ENCODE measurements around the gene VPS37B. TPM values are rescaled to one million over a fixed set of nuclear protein-coding genes. Genes with fewer than 3 reads are reported as not detected.
A peak's percentile ranks its signal among the peaks of the same experiment; 100 is the strongest.

VPS37B gene
- total RNA-seq, 1 experiment from 2014 or later, result 24.0 TPM

DNA sequence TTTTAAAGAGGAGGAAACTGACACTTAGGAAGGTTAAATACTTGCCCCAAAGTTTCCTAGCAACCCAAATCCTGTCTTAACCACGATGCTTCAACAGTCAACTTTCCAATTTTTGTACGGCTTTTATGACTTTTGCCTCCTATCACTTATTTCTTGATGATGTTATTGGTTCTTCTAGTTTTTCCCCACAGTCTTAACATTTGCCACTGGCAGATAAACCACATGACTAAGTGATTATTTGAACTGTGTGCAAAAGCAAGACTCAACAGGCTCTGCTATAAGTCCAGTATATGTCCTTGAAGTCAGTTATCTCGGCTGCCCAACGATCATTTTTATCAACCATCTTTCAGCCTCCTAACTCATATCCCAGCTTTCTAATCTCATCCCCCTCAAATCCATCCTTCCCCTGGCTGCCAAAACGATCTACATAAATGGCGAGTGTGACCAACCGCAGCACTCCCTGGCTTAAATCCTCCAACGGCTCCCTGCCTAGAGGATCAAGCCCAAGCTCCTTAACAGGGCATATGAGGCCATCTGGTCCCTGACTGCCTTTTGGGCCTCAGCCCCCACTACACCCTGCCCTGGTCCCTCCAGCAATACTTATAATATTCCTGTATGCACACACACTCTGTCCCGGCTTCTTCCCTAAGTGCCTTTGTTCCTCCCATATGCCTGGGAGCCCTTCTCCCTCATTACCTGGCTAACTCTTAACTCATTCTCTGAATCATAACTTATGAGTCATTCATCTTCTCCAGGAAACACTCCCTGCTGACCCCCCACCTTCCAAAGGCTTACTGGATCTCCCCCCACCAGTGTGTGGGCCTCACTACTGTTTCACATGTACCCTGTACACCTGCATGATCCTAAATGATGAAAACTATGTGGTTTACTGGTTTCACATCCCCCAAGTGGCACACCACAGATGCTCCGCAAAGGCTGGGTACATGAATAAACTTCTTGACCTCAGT, 8.8 kb downstream of the VPS37B start:
- BruUV-seq (replicated peaks), result no TSS peak

GRCh38 chr12:122886161-122886560, 9.8 kb downstream of the VPS37B start:
- ChIA-PET CTCF (no interaction called here), POLR2A (no interaction called here)
- H3K4me1 ChIP-seq, result peaks cover 39% of the 10 kb centered on the region

More for the DNA sequence above, 8.8 kb downstream of the VPS37B start:
- Histone ChIP-seq H3K4me1 (peaks cover 49% of the 10 kb centered on the region), H3K4me3 (ENCODE audit: low read depth, low read length) (no peak overlapping the region), H3K9me3 (no peaks in the 10 kb centered on the region), H3K36me3 (ENCODE audit: control insufficient read depth, insufficient read depth, low read length) (no peaks in the 10 kb centered on the region), H3K27me3 (replicated peaks; ENCODE audit: control insufficient read depth, insufficient read depth, low read length) (no peaks in the 10 kb centered on the region)
- no peak for DNase-seq
- H3K4me1 Mint-ChIP-seq (ENCODE audit: low read depth, unreplicated experiment), result peaks cover 28% of the 10 kb centered on the region
- H3K36me3 Mint-ChIP-seq (ENCODE audit: insufficient read depth, unreplicated experiment), result peaks cover 7% of the 10 kb centered on the region
- no peaks in the 10 kb centered on the region for H3K27me3 Mint-ChIP-seq (ENCODE audit: insufficient read depth, unreplicated experiment)
- CTCF ChIA-PET, result no interaction called here
- no peaks in the 10 kb centered on the region for H3K9me3 Mint-ChIP-seq (ENCODE audit: unreplicated experiment)
- peak overlapping the region; percentile 16 for H3K27ac Mint-ChIP-seq (ENCODE audit: unreplicated experiment)
- TF ChIP-seq, protein P1, sequence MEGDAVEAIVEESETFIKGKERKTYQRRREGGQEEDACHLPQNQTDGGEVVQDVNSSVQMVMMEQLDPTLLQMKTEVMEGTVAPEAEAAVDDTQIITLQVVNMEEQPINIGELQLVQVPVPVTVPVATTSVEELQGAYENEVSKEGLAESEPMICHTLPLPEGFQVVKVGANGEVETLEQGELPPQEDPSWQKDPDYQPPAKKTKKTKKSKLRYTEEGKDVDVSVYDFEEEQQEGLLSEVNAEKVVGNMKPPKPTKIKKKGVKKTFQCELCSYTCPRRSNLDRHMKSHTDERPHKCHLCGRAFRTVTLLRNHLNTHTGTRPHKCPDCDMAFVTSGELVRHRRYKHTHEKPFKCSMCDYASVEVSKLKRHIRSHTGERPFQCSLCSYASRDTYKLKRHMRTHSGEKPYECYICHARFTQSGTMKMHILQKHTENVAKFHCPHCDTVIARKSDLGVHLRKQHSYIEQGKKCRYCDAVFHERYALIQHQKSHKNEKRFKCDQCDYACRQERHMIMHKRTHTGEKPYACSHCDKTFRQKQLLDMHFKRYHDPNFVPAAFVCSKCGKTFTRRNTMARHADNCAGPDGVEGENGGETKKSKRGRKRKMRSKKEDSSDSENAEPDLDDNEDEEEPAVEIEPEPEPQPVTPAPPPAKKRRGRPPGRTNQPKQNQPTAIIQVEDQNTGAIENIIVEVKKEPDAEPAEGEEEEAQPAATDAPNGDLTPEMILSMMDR (IDR thresholded peaks at IDR 0.05; ENCODE audit: insufficient read depth in 1 of 2, low read depth in 1 of 2, low read length in 1 of 2, severe bottlenecking in 1 of 2, unreplicated experiment in 1 of 2), result no peak
- H3K4me3 Mint-ChIP-seq (ENCODE audit: unreplicated experiment), result no peak overlapping the region
- POLR2A ChIA-PET, result no interaction called here
- intact Hi-C loops (cut with micrococcal nuclease; ENCODE audit: unreplicated experiment), result no loop called here

GRCh38 chr12:122884860-122885259, 11.1 kb downstream of the VPS37B start:
- H3K36me3 Mint-ChIP-seq (ENCODE audit: insufficient read depth, unreplicated experiment), result peaks cover 16% of the 10 kb centered on the region
- H3K4me3 Mint-ChIP-seq (ENCODE audit: unreplicated experiment), result no peak overlapping the region
- intact Hi-C loops (cut with micrococcal nuclease; ENCODE audit: unreplicated experiment), result no loop called here
- H3K36me3 ChIP-seq (ENCODE audit: control insufficient read depth, insufficient read depth, low read length), result no peaks in the 10 kb centered on the region
- H3K4me1 ChIP-seq, result peaks cover 38% of the 10 kb centered on the region
- peaks cover 22% of the 10 kb centered on the region for H3K4me1 Mint-ChIP-seq (ENCODE audit: low read depth, unreplicated experiment)
- H3K9me3 ChIP-seq, result no peaks in the 10 kb centered on the region
- CTCF ChIA-PET, result no interaction called here
- no peak overlapping the region for H3K27ac Mint-ChIP-seq (ENCODE audit: unreplicated experiment)
- POLR2A ChIA-PET, result no interaction called here
- no peak for DNase-seq
- no peaks in the 10 kb centered on the region for H3K27me3 ChIP-seq (replicated peaks; ENCODE audit: control insufficient read depth, insufficient read depth, low read length)
- H3K27me3 Mint-ChIP-seq (ENCODE audit: insufficient read depth, unreplicated experiment), result no peaks in the 10 kb centered on the region
- TF ChIP-seq, protein P1 (IDR thresholded peaks at IDR 0.05; ENCODE audit: insufficient read depth in 1 of 2, low read depth in 1 of 2, low read length in 1 of 2, severe bottlenecking in 1 of 2, unreplicated experiment in 1 of 2), result no peak
- H3K9me3 Mint-ChIP-seq (ENCODE audit: unreplicated experiment), result no peaks in the 10 kb centered on the region
- no TSS peak for BruUV-seq (replicated peaks)
- H3K4me3 ChIP-seq (ENCODE audit: low read depth, low read length), result no peak overlapping the region

More at GRCh38 chr12:122886161-122886560, 9.8 kb downstream of the VPS37B start:
- intact Hi-C loops (cut with micrococcal nuclease; ENCODE audit: unreplicated experiment), result no loop called here
- Histone ChIP-seq H3K4me3 (ENCODE audit: low read depth, low read length) (no peak overlapping the region), H3K9me3 (no peaks in the 10 kb centered on the region), H3K36me3 (ENCODE audit: control insufficient read depth, insufficient read depth, low read length) (no peaks in the 10 kb centered on the region), H3K27me3 (replicated peaks; ENCODE audit: control insufficient read depth, insufficient read depth, low read length) (no peaks in the 10 kb centered on the region)
- peaks cover 7% of the 10 kb centered on the region for H3K36me3 Mint-ChIP-seq (ENCODE audit: insufficient read depth, unreplicated experiment)
- H3K4me3 Mint-ChIP-seq (ENCODE audit: unreplicated experiment), result no peak overlapping the region
- no peak for DNase-seq
- BruUV-seq (replicated peaks), result no TSS peak
- no peak overlapping the region for H3K27ac Mint-ChIP-seq (ENCODE audit: unreplicated experiment)
- H3K27me3 Mint-ChIP-seq (ENCODE audit: insufficient read depth, unreplicated experiment), result no peaks in the 10 kb centered on the region
- no peaks in the 10 kb centered on the region for H3K9me3 Mint-ChIP-seq (ENCODE audit: unreplicated experiment)
- TF ChIP-seq, protein P1 (IDR thresholded peaks at IDR 0.05; ENCODE audit: insufficient read depth in 1 of 2, low read depth in 1 of 2, low read length in 1 of 2, severe bottlenecking in 1 of 2, unreplicated experiment in 1 of 2), result no peak
- peaks cover 28% of the 10 kb centered on the region for H3K4me1 Mint-ChIP-seq (ENCODE audit: low read depth, unreplicated experiment)
